K562 (cell line): Measurements from ENCODE around the gene ZBTB32. TPM values are rescaled to one million over a fixed set of nuclear protein-coding genes. Genes with fewer than 3 reads are reported as not detected.
A peak's percentile ranks its signal among the peaks of the same experiment; 100 is the strongest.

Source experiments
- ATAC-seq: fragments of 200-7000 bp; cut with Tn5 transposase; 3 replicates; pipeline ENCODE4 v1.9.1; 2020; ENCODE audit warnings: moderate library complexity
- BruUV-seq: library from RNA; stranded (reverse); fragments of 400-500 nt; replicated peaks from 2 replicates; lab custom pipeline; 2021; lab: Mats Ljungman, UMichigan
- CTCF ChIA-PET: fragments of 300-600 bp; formaldehyde crosslinking; extraction: SDS; loops from one replicate; lab custom pipeline; 2021; ENCODE audit warnings: low intra/inter-chr PET ratio; lab: Yijun Ruan, JAX
- POLR2A ChIA-PET: fragments of 300-600, 350-650 bp; sonication (Branson Sonifier 250); formaldehyde crosslinking; extraction: SDS; loops from one replicate; lab custom pipeline; 2021; ENCODE audit warnings: antibody characterized with exemption, inconsistent platforms; lab: Yijun Ruan, JAX
- DNase-seq, 4 experiments: peaks; one replicate each; pipeline versions ENCODE4 v3.0.0 to v3.0.0-alpha.2; 2011 to 2018; ENCODE audit warnings: low spot score in 3 of 4, mixed read lengths in 3 of 4; ENCODE audit errors: extremely low read depth in 1 of 4
- FAIRE-seq: peaks from 2 replicates; lab custom pipeline; 2011; peaks lifted over from hg19 to GRCh38; lab: Jason Lieb, UNC
- H2AFZ ChIP-seq: 2 replicates; pipeline ENCODE4 v1.6.0; 2011; ENCODE audit warnings: low read depth, low read length, control low read depth, inconsistent platforms
- H3K27ac ChIP-seq: fragments of 200-600 bp; 3 replicates; pipeline ENCODE4 v1.8.0; 2011; ENCODE audit warnings: low read depth, mild to moderate bottlenecking, control low read depth, inconsistent platforms, low read length, moderate library complexity, mixed read lengths; ENCODE audit errors: extremely low read depth
- H3K27me3 ChIP-seq, 2 experiments: fragments of 300-600 bp in 1 of 2; 2 replicates in 1 of 2; 3 replicates in 1 of 2; pipeline versions ENCODE4 v1.6.0 to v1.8.0; 2011; ENCODE audit warnings: inconsistent platforms in 2 of 2, low read length in 2 of 2, mild to moderate bottlenecking in 1 of 2, mixed read lengths in 1 of 2, moderate library complexity in 1 of 2; ENCODE audit not compliant: control insufficient read depth in 2 of 2, insufficient read depth in 2 of 2
- H3K36me3 ChIP-seq: fragments of 300-600 bp; 3 replicates; pipeline ENCODE4 v1.8.0; 2011; ENCODE audit warnings: mild to moderate bottlenecking, low read length, inconsistent platforms; ENCODE audit not compliant: control insufficient read depth, insufficient read depth
- H3K4me1 ChIP-seq, 2 experiments: fragments of 200-600 bp in 1 of 2; replicated peaks in 1 of 2; 2 replicates in 1 of 2; 3 replicates in 1 of 2; pipeline versions ENCODE4 v1.5.1 to v1.8.0; 2011; ENCODE audit warnings: inconsistent platforms in 2 of 2, low read length in 2 of 2, mild to moderate bottlenecking in 1 of 2, mixed read lengths in 1 of 2, moderate library complexity in 1 of 2; ENCODE audit not compliant: control insufficient read depth in 2 of 2, insufficient read depth in 2 of 2
- H3K4me2 ChIP-seq: 2 replicates; pipeline ENCODE4 v1.6.1; 2011; ENCODE audit warnings: low read length, control low read depth, inconsistent platforms, mixed read lengths; ENCODE audit not compliant: insufficient read depth
- H3K4me3 ChIP-seq: fragments of 200-600 bp; sonication (generic), shearing (Covaris generic); 2 replicates; pipeline ENCODE4 v1.5.1; 2016; ENCODE audit warnings: control low read depth, inconsistent platforms
- H3K79me2 ChIP-seq: fragments of 200-600 bp; 3 replicates; pipeline ENCODE4 v1.8.0; 2011; ENCODE audit warnings: low read length, inconsistent platforms; ENCODE audit not compliant: control insufficient read depth, insufficient read depth
- H3K9ac ChIP-seq, 2 experiments: 2 replicates each; pipeline versions ENCODE4 v1.6.0 to v1.6.1; 2011; ENCODE audit warnings: low read depth in 2 of 2, low read length in 2 of 2, control low read depth in 1 of 2, inconsistent platforms in 1 of 2, mild to moderate bottlenecking in 1 of 2, mixed read lengths in 1 of 2; ENCODE audit not compliant: insufficient read depth in 1 of 2
- H3K9me1 ChIP-seq: one replicate; pipeline ENCODE4 v1.6.0; 2011; ENCODE audit warnings: inconsistent platforms, mild to moderate bottlenecking, low read length, moderate library complexity; ENCODE audit not compliant: control insufficient read depth, insufficient read depth
- H3K9me3 ChIP-seq: replicated peaks from 2 replicates; pipeline ENCODE4 v1.5.1; 2011; ENCODE audit warnings: low read depth, low read length, inconsistent platforms; ENCODE audit not compliant: control insufficient read depth, insufficient read depth
- H4K20me1 ChIP-seq: replicated peaks from 2 replicates; pipeline ENCODE4 v1.6.1; 2011; ENCODE audit warnings: low read length, inconsistent platforms, mixed read lengths; ENCODE audit not compliant: control insufficient read depth, insufficient read depth
- E2F4 ChIP-seq: sonication (generic); formaldehyde crosslinking; IDR thresholded peaks from 2 replicates; pipeline ENCODE4 v1.8.0; 2022; ENCODE audit warnings: mild to moderate bottlenecking, low read depth, missing genetic modification reagents
- FOSL1 ChIP-seq: fragments of 200-800 bp; sonication (Bioruptor generic); conservative IDR thresholded peaks from 2 replicates; pipeline ENCODE4 v1.6.1; 2016; ENCODE audit warnings: missing genetic modification characterization, missing compliant biosample characterization
- HCFC1 ChIP-seq: IDR thresholded peaks from 2 replicates; pipeline ENCODE4 v1.6.1; 2012; ENCODE audit warnings: low read depth, low read length, improper control_type of control experiment
- HSF4 ChIP-seq: fragments of 250-450 bp; sonication (Bioruptor Pico); IDR thresholded peaks from 2 replicates; pipeline ENCODE4 v2.1.2; 2022; ENCODE audit warnings: mild to moderate bottlenecking, moderate library complexity, borderline replicate concordance
- MXI1 ChIP-seq: IDR thresholded peaks from 2 replicates; pipeline ENCODE4 v1.6.1; 2011; ENCODE audit warnings: low read depth, mild to moderate bottlenecking, improper control_type of control experiment, low read length
- MYNN ChIP-seq, 2 experiments: sonication (generic); formaldehyde crosslinking in 1 of 2; IDR thresholded peaks; 2 replicates each; pipeline versions ENCODE4 v1.5.0 to v1.6.1; 2016 to 2020; ENCODE audit warnings: antibody characterized with exemption in 1 of 2, missing genetic modification reagents in 1 of 2
- PHF8 ChIP-seq: fragments of 200-600 bp; sonication (generic); IDR thresholded peaks from 2 replicates; pipeline ENCODE4 v1.6.1; 2012; ENCODE audit warnings: mixed run types, mild to moderate bottlenecking, inconsistent platforms, low read length, moderate library complexity, borderline replicate concordance
- POLR2B ChIP-seq: fragments of 450-650 bp; IDR thresholded peaks from 2 replicates; pipeline ENCODE4 v1.6.1; 2018; ENCODE audit warnings: low read depth; ENCODE audit not compliant: partially characterized antibody
- SMAD1 ChIP-seq: fragments of 150-350 bp; IDR thresholded peaks from 2 replicates; pipeline ENCODE4 v1.6.1; 2014; ENCODE audit warnings: low read length, low read depth; ENCODE audit not compliant: partially characterized antibody
- ZBED1 ChIP-seq: IDR thresholded peaks from 2 replicates; pipeline ENCODE4 v1.6.1; 2014
- WGBS: fragments of 100-300 bp; shearing (Covaris generic); methylation state at CpG from one replicate; pipeline ENCODE4 v1.1.6; 2016; ENCODE audit warnings: low coverage, mixed read lengths; ENCODE audit not compliant: insufficient coverage; ENCODE audit errors: missing lambda C conversion rate; 5-methylcytosine and 5-hydroxymethylcytosine counted together
- in situ Hi-C: fragments of 300-500 bp; cut with MboI; formaldehyde crosslinking; loops from 4 replicates; pipeline ENCODE4 v1.15.0; 2018; ENCODE audit warnings: inconsistent platforms, mixed read lengths
- intact Hi-C: fragments of 100-400 bp; cut with micrococcal nuclease; formaldehyde crosslinking; loops from 2 replicates; pipeline ENCODE4 v1.14.2; 2022
- polyA plus RNA-seq, 8 experiments: library from polyadenylated mRNA; depleted of rRNA in 4 of 8; stranded (reverse) in 5 of 8; unstranded in 3 of 8; fragments of >200 nt; fragmentation: Nextera tagmentation in 2 of 8; fragmentation: Illumina TruSeq in 1 of 8; extraction: Ambion mirVana in 2 of 8; extraction: Trizol in 1 of 8; gene quantifications; 2 replicates each; pipeline versions ENCODE4 v1.2.1 to v1.2.3, GENCODE V29; 2011 to 2014; ENCODE audit warnings: inconsistent platforms in 1 of 8, missing spikeins in 1 of 8
- total RNA-seq, 7 experiments: library from RNA; depleted of rRNA in 6 of 7; stranded (reverse); fragments of >200 nt in 6 of 7; fragmentation: Illumina TruSeq in 2 of 7; extraction: Trizol in 2 of 7; gene quantifications; 2 replicates each; pipeline versions ENCODE4 v1.2.1 to v1.2.3, GENCODE V29; 2011 to 2021; ENCODE audit warnings: low replicate concordance in 1 of 7
- TF ChIP-seq, protein P1 (sequence below): fragments of 450-650 bp; IDR thresholded peaks from 2 replicates; pipeline ENCODE4 v1.6.1; 2018; ENCODE audit not compliant: partially characterized antibody
- TF ChIP-seq, protein P2 (sequence below): fragments of 150-350 bp; IDR thresholded peaks from 2 replicates; pipeline ENCODE4 v1.6.1; 2014; ENCODE audit warnings: low read depth, mild to moderate bottlenecking, low read length, borderline replicate concordance

ZBTB32 gene
- total and polyA plus RNA-seq, 9 of the 15 experiments (the other 6 are each of a cell fraction or from before 2014, with no cell fraction given): 0.20 TPM; not detected in 8

DNA sequence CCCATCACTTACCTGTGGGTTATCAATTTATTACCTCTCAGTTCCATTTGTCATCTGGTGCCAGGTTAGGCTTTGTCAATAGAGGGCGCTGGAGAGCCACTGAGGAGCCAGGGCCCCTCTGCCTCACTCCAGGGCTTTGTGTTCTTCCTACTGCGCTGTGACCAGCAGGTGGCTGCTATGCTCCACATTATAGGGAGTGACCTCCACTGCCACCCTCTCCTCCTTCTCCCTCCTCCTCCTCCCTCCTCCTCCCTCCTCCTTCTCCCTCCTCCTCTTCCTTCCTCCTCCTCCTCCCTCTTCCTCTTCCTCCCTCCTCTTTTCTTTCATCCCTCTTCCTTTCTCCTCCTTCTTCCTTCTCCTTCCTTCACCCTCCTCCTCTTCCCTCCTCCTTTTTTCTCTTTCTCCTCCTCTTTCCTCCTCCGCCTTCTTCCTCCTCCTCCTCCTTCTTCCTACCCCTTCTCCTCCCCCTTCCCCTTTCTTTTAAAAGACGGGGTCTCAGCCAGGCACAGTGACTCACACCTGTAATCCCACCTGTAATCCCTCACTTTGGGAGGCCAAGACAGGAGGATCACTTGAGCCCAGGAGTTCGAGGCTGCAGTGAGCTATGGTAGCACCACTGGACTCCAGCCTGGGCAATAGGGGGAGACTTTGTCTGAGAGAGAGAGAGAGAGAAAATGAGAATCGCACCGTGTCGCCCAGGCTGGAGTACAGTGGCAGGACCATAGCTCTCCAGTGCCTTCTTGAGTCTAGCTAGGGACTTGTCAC lies 10.3 kb upstream of the ZBTB32 start:
- in situ Hi-C loops (no loop called here), intact Hi-C loops (loop anchor here (1.0 kb wide), 4 partner anchors 23 to 237 kb away; no protein-coding TSS in a partner anchor)
- H3K9me1 ChIP-seq: no peaks in the 10 kb centered on the region
- H3K9ac ChIP-seq: no peak overlapping the region
- no peaks in the 10 kb centered on the region for H4K20me1 ChIP-seq
- no peaks in the 10 kb centered on the region for H3K79me2 ChIP-seq
- BruUV-seq: no TSS peak
- ChIA-PET POLR2A (no interaction called here), CTCF (interaction anchor here (0.7 to 3.6 kb wide), 5 partner anchors 23 to 238 kb away, joined by 7 to 76 read pairs (median 22); partner anchors contain the start of gene KMT2B)
- H3K4me1 ChIP-seq: no peaks in the 10 kb centered on the region; a peak in 1 of 5 replicates
- no peak overlapping the region for H2AFZ ChIP-seq
- FAIRE-seq (peak; percentile 95), ATAC-seq (peak; percentile 100), DNase-seq (peak; percentile 87 to 92 (median 89))
- no peaks in the 10 kb centered on the region for H3K27me3 ChIP-seq
- no peak overlapping the region for H3K4me3 ChIP-seq
- WGBS: 11% methylated on average over 6 of the region's 8 CpGs
- no peak overlapping the region for H3K27ac ChIP-seq
- peaks cover 5% of the 10 kb centered on the region; the same call in 1 of the 2 replicates for H3K9me3 ChIP-seq
- H3K36me3 ChIP-seq: no peaks in the 10 kb centered on the region
- no peak overlapping the region for H3K4me2 ChIP-seq
- TF ChIP-seq, protein P1, sequence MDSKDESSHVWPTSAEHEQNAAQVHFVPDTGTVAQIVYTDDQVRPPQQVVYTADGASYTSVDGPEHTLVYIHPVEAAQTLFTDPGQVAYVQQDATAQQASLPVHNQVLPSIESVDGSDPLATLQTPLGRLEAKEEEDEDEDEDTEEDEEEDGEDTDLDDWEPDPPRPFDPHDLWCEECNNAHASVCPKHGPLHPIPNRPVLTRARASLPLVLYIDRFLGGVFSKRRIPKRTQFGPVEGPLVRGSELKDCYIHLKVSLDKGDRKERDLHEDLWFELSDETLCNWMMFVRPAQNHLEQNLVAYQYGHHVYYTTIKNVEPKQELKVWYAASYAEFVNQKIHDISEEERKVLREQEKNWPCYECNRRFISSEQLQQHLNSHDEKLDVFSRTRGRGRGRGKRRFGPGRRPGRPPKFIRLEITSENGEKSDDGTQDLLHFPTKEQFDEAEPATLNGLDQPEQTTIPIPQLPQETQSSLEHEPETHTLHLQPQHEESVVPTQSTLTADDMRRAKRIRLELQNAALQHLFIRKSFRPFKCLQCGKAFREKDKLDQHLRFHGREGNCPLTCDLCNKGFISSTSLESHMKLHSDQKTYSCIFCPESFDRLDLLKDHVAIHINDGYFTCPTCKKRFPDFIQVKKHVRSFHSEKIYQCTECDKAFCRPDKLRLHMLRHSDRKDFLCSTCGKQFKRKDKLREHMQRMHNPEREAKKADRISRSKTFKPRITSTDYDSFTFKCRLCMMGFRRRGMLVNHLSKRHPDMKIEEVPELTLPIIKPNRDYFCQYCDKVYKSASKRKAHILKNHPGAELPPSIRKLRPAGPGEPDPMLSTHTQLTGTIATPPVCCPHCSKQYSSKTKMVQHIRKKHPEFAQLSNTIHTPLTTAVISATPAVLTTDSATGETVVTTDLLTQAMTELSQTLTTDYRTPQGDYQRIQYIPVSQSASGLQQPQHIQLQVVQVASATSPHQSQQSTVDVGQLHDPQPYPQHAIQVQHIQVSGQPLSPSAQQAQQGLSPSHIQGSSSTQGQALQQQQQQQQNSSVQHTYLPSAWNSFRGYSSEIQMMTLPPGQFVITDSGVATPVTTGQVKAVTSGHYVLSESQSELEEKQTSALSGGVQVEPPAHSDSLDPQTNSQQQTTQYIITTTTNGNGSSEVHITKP: no peak
- TF ChIP-seq MYNN (IDR thresholded peaks at IDR 0.05) (peak; percentile 63; the same call in 1 of the 2 replicates), MYNN (CRISPR knock-in tag; IDR thresholded peaks at IDR 0.05) (no peak), HSF4 (CRISPR knock-in tag) (no peak), PHF8 (no peak), FOSL1 (tag) (no peak), POLR2B (no peak), E2F4 (0 out of 2 replicates have a peak, but pooled peaks have one; percentile 38), HCFC1 (peak; percentile 47; the same call in 1 of the 2 replicates), MXI1 (no peak), ZBED1 (no peak), SMAD1 (no peak)
- TF ChIP-seq, protein P2, sequence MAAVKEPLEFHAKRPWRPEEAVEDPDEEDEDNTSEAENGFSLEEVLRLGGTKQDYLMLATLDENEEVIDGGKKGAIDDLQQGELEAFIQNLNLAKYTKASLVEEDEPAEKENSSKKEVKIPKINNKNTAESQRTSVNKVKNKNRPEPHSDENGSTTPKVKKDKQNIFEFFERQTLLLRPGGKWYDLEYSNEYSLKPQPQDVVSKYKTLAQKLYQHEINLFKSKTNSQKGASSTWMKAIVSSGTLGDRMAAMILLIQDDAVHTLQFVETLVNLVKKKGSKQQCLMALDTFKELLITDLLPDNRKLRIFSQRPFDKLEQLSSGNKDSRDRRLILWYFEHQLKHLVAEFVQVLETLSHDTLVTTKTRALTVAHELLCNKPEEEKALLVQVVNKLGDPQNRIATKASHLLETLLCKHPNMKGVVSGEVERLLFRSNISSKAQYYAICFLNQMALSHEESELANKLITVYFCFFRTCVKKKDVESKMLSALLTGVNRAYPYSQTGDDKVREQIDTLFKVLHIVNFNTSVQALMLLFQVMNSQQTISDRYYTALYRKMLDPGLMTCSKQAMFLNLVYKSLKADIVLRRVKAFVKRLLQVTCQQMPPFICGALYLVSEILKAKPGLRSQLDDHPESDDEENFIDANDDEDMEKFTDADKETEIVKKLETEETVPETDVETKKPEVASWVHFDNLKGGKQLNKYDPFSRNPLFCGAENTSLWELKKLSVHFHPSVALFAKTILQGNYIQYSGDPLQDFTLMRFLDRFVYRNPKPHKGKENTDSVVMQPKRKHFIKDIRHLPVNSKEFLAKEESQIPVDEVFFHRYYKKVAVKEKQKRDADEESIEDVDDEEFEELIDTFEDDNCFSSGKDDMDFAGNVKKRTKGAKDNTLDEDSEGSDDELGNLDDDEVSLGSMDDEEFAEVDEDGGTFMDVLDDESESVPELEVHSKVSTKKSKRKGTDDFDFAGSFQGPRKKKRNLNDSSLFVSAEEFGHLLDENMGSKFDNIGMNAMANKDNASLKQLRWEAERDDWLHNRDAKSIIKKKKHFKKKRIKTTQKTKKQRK: no peak
